Kidney tubule cell (primary cell): ENCODE measurements around the gene RTTN.
A peak's percentile ranks its signal among the peaks of the same experiment; 100 is the strongest.

Experiments used
- DNase-seq: peaks from one replicate; pipeline ENCODE4 v3.0.0-alpha.2; 2018; ENCODE audit warnings: low spot score

Gene RTTN

DNA sequence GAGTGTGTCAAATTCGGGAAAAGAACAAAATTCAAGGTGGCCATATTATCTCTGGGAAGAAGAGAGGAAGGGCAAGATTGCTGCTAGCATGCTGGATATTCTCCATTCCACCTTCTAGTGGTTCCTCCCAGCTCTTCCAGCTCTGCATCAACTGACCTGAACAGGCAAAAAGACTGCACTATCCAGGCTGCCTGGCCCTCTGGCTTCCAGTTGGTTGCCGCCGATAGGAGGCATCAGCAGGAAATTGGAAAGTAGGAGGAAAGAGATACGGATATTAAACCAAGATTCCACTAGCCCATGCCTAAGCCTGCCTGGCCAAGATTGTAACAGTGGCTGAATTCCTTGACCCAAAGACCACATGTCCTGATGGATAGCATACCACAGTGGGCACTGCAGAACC is 1.7 kb upstream of the RTTN start:
- DNase-seq: no peak

DNA sequence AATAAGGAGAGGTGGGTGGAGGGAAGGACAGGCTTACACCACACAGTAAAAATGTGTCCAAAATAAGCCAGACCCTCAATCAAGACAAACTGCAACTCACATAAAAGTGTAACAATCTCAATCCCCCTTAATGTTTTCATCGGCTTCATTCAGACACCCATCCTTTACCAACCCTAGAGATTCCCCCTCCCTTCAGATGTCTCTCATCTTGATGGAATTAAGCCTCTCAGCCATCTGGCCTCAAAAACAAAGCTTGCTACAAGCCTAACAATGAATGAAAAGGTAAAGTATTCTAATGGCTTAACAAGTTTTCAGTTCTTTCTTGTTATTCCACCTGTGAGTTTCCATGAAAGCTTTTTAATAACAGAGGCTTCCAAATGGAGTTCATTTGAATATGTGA is 5.2 kb downstream of the RTTN start:
- no peak for DNase-seq

DNA sequence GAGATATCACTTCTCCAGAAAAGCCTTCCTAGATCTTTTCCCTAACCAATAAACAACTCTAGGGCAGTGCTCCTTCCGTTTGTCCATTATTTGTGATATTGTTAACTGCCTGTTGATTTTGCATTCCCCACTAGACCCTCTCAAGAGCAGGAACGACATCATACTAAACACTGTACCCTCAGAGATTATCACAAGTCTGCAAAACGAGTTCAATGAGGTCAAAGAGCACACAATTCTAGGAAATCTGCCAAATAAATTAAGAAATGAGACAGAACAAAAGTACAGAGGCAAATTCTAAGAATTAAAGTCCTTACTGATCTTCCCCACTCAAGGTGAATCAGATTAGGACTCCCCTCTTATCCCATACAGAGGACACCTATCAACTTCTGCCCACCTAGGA is 7.6 kb downstream of the RTTN start:
- DNase-seq: no peak

DNA sequence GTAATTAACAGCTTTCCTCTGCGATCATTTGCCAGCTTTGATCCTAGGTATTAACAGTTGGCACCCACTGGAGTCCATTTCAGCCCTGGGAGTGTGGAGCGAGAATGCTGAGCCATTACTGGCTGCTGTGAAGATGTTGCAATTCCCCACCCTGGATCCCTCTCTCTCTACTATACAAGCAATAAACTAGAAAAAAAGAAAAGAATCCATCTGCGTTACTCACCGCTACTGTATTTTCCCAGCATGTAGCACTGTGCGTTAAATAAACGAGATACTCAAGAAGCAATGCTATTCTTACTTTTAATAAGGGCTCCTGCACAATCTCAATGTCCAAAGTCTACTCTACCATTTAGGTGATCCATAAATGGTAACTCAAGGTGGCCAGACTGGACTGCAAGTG is 8.5 kb downstream of the RTTN start:
- DNase-seq: no peak

DNA sequence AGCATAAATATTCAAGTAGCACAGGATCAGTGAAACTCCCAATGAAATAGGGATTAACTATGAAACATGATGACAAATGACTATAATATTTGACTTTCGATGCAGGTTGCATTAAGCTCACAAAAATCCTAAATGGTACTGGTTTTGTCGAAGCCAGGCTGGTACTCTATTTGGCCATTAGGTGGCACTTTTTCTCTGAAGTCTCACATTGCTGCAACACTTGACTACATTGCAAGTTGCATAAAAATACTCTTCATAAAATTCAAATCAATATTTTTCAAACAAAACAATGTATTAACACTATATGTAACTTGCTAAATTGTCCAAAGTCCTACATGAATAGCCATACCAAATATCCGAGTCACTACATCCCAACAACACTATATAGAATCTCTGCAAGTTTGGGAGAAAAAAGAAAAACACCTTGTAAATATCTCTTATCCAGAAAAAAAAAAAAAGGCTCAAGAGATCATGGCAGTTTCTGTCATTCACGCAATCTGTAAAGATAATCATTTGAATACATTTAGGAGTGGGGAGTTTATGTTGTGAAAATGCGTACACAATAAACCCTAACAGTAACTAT is 9.5 kb downstream of the RTTN start:
- DNase-seq: peak; percentile 56

DNA sequence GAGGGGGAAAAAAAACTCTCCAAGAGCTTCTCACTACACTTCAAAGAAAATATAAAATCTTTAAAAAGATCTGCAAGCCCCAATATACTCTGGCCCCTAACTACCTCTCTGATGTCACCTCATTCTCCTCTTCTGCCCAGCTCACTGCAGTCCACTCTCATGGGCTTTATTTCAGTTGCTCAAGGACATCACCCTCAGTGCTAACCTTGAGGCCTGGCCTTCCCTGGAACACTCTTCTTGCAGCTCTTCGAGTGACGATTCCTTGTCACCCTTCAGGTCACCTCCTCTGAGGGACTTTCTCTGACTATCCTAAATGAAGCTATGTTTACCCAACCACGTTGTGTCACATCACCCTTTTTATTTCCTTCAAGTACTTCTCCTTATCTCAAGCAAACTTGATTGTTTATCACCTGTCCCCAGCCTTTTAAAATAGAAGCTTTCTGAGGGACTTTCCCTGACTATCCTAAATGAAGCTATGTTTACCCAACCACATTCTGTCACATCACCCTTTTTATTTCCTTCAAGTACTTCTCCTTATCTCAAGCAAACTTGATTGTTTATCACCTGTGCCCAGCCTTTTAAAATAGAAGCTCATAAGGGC is 10.4 kb downstream of the RTTN start:
- DNase-seq: no peak

DNA sequence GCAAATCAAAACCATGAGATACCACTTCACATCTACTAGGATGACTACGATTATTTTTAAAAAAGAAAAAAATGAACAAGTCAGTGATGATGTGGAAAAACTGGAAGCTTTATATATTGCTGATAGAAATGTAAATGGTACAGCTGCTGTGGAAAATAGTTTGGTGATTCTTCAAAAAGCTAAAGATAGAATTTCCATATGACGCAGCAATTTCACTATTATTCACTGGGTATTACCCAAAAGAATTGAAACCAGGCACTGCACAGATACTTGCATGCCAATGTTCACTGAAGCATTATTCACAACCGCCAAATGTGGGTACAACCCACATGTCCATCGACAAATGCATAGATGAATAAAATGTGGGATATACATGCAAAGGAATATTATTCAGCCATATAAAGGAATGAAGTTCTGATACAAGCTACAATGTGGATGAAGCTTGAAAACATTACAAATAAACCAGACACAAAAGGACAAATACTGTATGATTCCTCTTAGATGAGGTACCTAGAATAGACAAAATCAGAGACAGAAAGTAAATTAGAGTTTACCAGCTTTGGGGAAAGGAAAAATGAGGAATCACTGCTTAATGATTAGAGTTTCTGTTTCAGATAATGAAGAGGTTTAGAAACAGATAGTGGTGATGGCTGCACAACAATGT is 11.1 kb downstream of the RTTN start:
- no peak for DNase-seq

DNA sequence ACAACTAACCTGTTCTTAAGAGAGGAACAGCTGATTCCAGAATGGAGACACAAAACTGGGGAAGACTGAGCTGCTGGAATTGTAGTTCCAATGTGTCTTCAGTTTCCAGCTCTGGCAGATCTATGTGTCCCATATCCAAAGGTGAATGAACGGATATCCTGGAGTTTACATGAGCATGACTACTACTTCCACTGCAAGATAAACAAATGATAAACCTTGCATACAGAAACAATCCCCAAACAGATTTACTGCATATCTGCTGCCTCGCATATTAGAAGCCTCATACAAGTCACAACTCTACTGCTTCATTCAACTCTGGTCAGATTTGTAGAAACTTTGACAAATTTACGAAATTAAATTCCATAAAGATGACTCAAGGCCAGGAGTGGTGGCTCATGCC is 15.0 kb downstream of the RTTN start:
- DNase-seq: no peak

DNA sequence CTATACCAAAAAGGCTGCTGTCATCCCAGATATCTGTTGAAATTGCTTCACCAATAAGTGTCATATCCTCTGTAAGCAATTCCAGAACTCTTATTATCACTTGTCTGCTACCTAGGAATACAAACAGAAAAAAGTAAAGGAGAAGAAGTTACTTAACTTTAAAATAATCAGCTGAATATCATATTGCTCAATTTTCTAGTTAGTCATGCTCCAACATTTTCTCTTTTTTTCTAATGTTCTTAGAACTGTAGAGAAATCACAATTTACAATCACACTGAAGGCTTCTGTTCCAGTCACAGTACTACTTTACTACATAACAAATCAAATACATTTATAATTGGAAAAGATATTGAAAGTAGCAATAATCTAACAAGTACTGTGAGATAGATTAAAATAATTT is 17.4 kb downstream of the RTTN start:
- DNase-seq: no peak

DNA sequence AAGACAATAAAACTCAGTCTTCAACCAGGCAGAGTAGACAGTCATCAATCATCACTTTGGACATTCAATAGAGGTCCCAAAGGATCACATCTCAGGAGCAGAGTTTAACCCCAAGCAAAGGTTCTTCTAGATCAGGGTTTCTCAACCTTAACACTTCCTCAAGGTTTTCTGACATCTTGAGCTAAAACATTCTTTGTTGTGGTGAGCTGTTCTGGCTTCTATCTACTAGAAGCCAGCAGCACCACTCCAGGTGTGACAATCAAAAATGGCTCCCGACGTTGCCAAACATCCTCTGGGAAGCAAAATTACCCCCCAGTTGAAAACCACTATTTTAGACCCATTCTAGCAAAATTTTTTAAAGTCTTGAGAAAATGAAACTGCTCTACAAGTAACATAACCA is 22.0 kb downstream of the RTTN start:
- no peak for DNase-seq

DNA sequence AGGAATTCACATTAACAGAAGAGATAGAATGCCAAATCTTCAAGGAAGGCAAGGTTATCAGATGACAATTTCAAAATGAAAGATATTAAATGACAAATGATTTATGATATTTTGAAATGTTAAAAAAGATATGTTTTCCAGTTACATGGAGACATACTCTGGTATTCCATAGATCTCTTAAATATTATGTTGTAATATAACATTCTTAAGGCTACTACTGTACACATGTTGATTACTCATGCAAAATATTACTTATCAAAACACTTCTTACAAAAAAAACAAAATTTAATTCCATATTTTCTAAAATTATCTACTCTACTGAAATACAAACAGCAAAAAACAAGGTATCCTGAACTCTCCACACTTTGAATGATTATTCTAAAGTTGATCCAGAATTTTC is 22.9 kb downstream of the RTTN start:
- DNase-seq: no peak

DNA sequence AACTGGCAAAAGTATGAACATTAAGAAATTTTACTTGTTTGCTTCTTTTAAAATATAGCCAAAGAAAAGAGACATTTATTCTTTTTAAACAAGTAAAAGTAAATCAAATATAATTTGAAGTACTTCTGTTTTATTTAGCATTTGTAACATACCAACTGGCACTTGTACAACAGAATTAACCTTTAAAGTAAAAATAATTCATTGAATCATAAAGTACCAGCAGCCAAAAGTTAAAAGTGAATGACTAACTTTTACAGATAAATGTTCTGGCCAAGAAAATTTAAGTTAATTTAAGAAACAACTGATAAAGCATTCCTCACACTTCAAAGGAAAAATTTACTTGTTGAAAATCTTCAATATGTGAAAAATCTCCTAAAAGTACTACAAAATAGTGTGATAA is 23.8 kb downstream of the RTTN start:
- no peak for DNase-seq

DNA sequence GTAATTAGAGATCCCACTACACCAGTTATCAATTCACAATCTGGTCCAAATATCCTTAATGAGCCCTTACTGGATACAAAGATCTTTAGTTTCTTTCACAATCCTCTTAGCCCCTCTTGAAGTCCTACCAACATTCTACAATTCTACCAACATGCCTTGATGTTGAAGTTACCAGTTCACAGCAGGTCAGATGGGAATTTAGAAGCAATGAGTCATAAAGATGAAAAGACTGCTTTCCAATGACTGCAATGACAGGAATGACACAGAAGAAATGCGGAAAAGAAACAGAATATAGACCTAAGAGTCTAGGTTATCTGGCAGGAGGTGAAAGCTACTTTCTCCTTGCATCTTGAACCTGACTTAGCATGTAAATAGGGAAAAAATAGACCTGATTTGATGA is 24.5 kb downstream of the RTTN start:
- DNase-seq: peak; percentile 85

DNA sequence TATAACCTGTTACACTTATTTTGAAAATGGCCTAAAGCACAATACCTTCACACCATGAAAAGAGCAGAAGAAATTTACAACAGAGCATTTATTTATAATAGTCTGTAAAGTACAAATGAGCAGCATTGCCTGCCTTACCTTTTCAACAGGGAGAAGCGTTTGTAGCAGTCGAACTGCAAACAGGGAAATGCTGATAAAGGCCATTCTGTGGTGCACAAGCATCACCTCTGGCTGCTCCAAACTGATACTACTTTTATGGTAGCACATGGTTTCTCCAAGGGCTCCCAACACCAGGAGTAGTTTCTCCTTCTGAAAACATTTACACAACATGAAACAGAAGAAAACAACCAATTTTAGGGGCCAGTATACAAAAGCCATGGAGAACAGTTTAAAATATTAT is 28.9 kb downstream of the RTTN start:
- no peak for DNase-seq

DNA sequence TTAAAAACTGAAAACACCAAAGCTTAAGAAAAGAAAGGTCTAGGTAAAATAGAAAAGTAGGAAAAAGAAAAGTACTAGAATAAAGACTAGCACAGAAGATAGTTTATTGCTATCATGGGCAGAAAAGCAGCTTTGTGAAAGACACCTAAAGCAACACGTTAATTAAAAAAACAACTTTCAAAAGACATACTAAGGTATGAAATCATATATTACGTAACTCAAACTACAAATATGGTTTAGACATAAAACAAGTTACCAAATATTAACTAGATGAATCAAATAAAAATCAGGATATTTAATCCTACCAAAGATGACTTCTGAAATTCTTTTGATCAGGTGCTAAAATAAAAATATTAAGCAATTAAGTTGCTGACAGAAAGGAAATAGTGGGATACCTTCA is 30.3 kb downstream of the RTTN start:
- no peak for DNase-seq

DNA sequence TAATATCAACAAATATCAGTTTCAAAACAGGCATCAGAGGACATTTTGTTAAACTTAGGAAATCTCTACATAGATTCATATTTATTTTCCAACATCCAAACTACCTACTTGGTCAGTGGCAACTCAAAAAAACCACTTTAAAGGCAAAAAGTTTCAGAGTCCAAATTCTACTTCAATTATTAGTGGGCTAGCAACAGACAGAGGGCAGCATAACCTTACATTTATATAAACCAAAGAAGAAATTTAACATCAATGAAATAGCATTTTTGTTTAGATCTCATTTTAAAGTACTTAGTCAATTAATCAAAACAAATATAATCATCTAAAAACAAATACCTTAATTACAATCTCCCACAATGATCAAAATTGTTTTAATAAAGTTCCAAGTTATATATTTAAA is 33.3 kb downstream of the RTTN start:
- no peak for DNase-seq

DNA sequence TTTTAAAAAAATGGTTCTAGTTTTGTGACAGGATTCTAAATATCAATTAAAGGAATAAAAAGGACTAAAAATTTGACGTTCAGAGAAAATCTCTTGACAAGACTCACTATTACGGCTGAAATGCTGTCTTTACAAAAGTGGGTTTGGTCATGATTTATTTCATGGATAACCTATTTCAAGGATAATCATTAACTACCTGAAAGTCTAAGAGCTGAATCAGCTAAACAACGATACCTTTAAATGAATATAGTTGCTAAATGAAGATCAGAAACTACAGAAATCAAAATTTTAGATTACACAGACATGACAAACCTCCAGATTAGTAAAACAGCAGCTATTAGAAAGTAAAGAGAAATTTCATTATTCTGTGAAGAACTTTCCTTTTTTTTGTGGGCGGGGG is 35.7 kb downstream of the RTTN start:
- DNase-seq: peak; percentile 70

DNA sequence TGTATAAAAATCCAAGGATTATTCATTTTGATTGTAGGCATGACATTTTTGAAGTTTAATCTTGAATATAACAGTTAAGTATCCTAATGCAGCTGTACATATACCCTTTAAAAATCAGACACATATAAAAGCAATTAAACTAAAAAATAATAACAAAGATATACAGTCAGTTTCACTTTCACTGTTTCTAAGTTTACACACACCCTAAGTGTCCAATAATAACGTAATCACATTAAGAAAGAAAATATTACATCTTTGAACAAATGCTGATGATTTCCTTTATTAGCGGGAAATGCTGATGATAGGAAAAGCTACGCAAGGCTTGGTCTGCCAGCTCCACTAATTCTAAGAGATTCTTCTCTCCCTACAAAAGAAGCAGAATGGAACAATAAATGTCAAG is 38.8 kb downstream of the RTTN start:
- DNase-seq: no peak

DNA sequence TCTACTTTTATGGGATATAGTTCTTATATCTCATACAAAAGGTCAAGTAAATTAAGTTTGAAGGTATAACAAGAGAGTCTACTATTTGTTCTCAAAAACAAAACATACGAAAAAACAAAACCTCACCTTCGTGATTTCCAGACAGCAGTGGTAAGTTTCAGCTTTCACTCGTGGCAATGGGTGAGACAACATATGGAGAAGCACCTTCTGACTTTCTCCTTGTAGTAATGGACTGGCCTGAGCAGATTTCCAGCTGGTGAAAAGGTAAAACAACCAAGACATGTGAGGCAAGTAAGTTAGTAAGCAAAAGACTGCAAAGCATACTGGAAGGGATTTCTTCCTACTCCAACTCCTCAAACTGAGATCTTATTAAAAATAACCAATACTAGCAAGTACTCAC is 39.6 kb downstream of the RTTN start:
- DNase-seq: no peak

DNA sequence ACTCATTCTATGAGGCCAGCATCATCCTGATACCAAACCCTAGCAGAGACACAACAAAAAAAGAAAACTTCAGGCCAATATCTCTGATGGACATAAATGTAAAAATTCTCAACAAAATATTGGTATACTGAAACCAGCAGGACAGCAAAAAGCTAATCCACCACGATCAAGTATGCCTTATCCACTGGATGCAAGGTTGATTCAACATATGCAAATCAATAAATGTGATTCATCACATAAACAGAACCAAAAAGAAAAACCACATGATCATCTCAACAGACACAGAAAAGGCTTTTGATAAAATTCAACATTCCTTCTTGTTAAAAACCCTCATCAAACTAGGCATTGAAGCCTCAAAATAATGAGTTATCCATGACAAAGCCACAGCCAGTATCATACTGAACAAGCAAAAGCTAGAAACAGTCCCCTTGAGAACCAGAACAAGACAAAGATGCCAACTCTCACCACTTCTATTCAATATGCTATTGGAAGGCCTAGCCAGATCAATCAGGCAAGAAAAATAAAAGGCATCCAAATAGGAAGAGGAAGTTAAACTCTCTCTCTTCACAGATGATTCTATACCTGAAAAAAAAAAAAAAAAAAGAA is 45.3 kb downstream of the RTTN start:
- DNase-seq: no peak

DNA sequence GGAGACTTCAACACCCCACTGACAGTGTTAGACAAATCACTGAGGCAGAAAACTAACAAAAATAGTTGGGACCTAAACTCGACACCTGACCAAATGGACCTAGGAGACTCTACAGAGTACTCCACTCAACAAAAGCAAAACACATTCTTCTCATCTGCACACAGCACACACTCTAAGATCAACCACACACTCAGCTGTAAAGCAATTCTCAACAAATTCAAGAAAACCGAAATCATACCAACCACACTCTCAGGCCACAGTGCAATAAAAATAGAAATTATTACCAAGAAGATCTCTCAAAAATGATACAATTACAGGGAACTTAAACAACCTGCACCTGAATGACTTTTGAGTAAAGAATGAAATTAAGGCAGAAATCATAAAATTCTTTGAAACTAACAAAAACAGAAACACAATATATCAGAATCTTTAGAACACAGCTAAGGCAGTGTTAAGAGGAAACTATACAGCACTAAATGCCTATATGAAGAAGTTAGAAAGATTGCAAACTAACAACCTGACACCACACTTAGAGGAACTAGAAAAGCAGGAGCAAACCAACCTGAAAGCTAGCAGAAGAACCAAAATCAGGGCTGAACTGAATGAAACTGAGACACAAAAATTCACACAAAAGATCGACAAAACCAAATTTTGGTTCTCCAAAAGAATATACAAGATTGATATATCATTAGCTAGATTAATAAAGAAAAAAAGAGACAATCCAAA is 46.3 kb downstream of the RTTN start:
- no peak for DNase-seq

DNA sequence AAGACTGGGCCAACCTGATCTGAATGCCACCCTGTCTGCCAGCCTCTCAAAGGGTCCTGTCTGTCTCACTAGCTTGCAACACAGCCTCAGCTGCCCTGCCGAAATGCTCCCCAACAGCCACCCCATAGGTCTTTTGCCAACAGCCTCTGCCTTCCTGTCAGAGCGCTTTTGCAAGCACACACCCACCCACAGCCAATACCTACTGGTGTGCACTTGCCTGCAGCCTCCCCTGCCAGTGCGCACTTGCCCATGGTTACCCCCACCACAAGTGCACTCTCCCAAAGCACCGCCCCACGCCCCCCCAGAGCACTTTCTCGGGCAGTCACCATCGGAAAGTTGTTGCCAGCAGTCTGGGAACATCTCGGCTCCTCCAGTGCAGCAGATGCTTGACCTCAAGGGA is 48.6 kb downstream of the RTTN start:
- DNase-seq: no peak

DNA sequence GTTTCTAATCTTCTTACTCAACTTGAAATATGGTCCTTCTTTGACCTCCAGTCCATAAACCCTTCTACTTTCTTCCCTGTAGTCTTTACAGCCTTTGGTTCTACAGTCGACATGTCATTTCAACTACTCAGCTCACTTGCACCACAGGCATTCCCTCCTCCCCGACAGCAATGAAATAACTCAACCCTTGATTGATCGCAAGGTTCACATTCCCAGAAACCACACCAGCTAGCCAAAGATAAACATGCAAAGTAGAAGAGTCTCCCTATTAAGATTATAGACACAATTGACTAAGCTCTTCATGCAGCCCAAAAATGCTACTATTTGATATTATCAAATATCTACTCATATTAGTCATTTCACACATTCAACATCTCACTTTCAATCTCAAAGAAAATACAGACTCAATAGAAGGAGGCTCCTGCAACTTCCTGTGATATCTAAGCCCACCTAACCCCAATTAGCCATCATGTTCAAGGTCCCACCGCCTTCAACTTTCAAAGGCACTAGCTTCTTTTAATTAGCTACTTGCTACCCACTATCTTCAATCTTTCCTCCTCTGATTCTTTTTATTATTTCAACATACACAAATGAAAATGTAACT is 50.8 kb downstream of the RTTN start:
- peak; percentile 85 for DNase-seq
